HG03571 (cell line): Measurements from ENCODE around the gene KRTAP6-2.

Experiments used
- ATAC-seq: cut with Tn5 transposase; IDR thresholded peaks from one replicate; pipeline ENCODE4 v1.9.1; 2021; ENCODE audit not compliant: unreplicated experiment

KRTAP6-2 gene

DNA sequence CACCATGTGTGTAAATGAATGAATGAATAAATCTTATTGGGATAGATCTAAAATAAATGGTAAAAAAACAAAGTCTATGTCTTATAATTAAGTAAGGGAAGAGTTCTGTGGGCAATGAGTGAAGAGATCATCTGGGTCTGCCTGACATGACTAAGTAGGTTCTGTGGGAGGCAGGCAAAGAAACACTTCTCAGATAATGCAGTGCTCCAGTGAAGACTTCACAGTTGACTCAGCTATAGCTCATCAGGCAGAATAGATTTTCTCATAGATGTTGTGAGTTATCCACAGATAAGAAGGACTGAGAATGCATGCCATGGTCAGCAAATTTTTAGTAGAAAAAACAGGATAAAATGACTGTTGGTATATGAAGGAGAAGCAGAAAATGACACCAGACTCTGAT, 20.9 kb downstream of the KRTAP6-2 start:
- no peak for ATAC-seq

DNA sequence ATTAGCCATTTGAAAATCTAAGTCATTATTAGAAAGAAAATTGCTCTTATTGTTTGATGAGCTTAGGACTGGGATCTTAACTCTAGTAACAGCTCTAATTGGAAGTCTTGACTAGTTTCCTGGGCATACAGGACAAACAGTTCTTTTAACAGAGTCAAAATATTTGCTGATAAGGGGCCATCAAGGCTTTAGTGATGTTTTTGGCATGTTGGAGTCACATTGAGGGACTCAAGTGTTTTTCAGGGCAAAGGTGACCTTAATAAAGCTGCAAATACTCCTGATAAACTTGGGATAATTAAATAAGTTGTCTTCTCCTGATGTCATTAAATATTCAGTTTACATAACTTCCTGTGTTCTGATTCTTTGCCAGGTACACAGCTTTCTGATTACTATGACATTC, 31.1 kb downstream of the KRTAP6-2 start:
- ATAC-seq = no peak

DNA sequence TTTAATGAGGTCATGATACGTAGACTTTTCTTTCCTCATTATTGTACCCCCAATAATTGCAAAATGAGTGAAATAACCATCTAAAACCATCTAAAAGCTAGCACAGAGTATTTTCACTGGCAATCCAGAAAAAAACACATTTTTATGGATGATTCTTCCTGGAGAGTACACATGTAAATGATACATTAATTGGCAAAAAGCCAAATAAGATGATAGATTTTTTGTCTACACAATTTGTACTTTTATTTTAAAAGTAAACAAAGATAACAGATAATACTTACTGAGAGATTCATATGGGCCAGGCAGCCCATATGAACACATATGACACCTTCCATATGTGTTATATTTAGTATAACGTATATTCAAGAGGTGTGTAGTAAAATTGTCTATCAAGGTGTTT, 35.1 kb downstream of the KRTAP6-2 start:
- no peak for ATAC-seq

DNA sequence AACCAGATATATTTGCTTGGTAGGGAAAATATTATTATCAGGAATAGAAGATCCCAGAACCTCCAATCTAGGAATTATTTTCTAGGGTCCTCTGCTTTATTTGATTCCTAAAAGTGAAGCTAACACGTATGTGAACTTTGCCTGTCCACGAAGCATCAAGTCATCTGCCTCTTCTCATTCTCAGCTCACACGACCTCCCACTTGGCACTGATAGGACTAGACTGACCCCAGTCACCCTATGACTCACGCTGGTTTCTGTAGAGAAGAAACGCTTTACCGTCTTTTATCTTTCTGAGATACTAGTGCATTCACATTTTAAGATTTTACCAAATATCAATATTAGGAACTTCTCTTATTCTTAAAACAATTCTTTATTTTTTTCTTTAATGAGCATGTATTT, 35.6 kb downstream of the KRTAP6-2 start:
- ATAC-seq = no peak

DNA sequence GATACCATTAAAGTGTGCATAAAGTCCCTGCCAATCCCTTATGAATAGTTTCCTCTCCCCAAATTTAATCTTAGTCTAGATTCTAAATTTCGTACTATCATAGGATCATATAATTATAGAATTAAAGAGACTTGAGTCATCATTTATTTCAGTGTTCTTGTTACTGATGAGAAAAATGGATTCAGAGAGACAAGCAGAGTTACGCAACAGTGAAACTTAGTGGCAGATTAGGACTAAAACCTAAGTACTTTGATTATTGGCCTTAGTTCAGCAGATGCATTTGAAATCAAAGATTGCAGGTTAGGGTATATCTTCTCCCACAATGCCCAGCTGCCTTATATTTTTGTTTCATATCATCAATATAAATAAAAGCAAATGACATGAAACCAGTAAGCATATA, 36.7 kb downstream of the KRTAP6-2 start:
- ATAC-seq = no peak

DNA sequence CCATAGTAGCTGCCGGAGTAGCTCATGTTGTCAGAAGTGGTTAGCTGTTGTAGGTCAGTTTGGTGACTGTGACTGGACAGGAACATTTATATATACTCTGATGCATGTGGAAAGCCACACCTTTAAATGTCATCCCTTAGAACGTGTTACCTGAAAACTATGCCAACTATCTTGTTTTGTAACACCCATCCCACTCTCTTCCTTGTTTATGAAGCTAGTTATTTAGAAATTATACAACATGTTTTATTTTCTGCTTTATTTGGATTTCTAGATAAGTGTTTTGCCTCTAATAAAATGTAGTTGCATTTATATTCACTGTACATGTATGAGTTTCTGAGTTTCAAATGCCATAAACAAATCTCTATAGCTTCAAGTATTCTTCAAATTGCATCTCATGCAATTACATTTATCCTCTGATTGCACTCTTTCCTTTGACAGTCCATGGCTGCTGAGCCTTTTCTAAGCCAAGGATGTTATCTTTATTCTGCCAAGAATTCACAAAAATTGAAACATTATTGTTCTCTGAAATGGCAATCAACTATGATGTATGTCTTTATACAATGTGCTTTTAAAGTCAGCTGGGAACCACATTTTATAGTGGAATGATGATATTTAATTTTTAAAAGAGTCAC, 37.3 kb downstream of the KRTAP6-2 start, which contains the start of gene KRTAP19-7:
KRTAP19-7 (minus strand) TSS at position 51 of the 632 bp plus-strand sequence; CDS start at position 26, 25 bp downstream.
- no peak for ATAC-seq

DNA sequence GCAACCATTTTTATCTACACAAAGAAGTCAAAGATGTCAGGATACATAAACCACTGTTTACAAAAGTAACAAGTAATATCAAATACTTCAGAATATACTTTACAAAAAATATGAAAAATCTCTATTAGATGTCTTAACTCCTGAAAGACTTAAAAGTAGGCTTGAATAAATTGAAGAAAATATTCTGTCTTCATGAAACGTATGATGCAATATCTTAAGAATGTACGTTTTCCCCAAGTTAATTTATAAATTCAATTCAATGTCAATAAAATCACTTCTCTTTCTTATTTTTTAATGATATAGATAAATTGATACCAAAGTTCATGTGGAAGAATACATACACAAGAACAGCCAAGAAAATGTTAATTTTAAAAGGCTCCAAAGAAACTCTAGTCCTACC, 43.6 kb downstream of the KRTAP6-2 start:
- ATAC-seq = no peak

DNA sequence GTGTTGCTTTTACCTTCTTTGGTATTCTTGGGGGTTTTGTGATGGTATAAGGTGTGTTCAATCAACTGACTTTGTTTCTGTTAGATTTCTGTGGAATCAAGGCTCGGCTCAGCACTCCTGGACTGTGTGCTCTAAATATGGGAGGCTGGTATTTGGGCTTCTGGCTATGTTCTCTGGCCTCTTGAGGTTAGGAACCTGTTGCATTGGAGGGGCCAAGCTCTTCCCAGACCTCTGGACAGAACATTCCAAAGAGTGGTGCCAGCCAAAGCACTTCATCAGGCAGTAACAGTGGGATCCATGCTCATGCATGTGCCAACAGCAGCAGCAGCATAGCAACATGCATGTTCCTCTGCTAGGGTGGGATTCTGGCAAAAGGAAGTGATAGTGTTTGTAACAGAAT, 45.9 kb downstream of the KRTAP6-2 start:
- no peak for ATAC-seq
